ENCODE measurements around the gene KRTAP10-9. TPM values are rescaled to one million over a fixed set of nuclear protein-coding genes. Genes with fewer than 3 reads are reported as not detected.

KRTAP10-9 gene
- total and polyA plus RNA-seq, 2 of the 8 experiments (the other 6 are each of a cell fraction or from before 2014, with no cell fraction given) = not detected

DNA sequence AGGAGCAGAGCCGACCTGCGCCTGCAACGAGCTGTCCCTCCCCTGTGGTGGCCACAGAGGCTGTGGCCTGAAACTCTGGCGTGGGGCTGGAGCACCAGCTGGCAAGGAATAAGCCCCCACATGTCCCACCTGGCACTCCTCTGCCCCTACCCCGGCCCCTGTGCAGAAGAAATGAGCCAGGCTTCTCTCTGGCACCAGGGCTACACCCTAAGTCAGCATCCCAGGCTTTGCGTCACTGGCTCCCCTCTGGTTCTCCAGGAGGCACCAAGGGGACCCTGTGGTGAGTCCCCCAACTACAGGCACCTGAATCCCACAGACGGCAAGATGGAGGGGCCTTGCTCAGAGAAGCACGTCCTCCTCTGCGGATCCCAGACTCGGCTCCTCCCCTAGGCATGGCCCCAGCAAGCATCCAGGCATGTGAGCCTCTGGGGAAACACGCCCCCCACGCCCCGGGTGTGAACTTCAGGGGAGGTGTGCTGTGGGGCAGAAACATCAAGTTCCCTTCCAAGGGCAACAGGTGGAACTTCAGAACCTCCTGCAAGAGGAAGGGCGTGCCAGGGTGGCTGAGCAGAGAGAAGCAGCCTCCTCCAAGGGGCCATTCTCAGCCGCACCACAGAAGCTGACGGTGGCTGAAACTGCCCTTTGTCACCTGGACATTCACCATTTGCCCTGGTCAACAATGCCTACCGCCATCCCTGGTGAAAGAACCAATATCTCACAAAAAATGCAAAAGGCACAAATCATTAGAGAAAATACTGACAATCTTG, 23.6 kb upstream of the KRTAP10-9 start:
- Histone ChIP-seq H3K23ac (ENCODE audit: insufficient read length) (no peak overlapping the region), H3K4me2 (ENCODE audit: insufficient read depth in 1 of 2, low read depth in 2 of 2, low read length in 2 of 2) (no peak overlapping the region), H3K4ac (replicated peaks; ENCODE audit: insufficient read length, low read depth, low read length) (no peak overlapping the region), H2AK5ac (ENCODE audit: low read depth, low read length) (no peak overlapping the region), H2AFZ (ENCODE audit: low read length) (no peak overlapping the region), H2BK120ac (replicated peaks; ENCODE audit: low read depth, low read length) (no peak overlapping the region), H4K20me1 (replicated peaks in 1 of 2; ENCODE audit: control insufficient read depth in 1 of 2, insufficient read depth in 2 of 2, low read length in 2 of 2) (no peaks in the 10 kb centered on the region), H3K36me3 (ENCODE audit: control insufficient read depth in 2 of 4, insufficient read depth in 4 of 4, low read length in 3 of 4) (no peaks in the 10 kb centered on the region; a peak in 1 of 8 replicates), H3K79me2 (ENCODE audit: control insufficient read depth in 1 of 2, insufficient read depth in 2 of 2, low read length in 2 of 2) (no peaks in the 10 kb centered on the region), H3K4me3 (ENCODE audit: extremely low read depth in 1 of 4, insufficient read depth in 2 of 4, low read depth in 3 of 4, low read length in 4 of 4) (no peak overlapping the region), H3K79me1 (ENCODE audit: low read depth, low read length) (no peaks in the 10 kb centered on the region), H4K91ac (replicated peaks; ENCODE audit: insufficient read length, low read length) (peak overlapping the region; percentile 22), H3K9me3 (ENCODE audit: insufficient read depth in 2 of 2, low read depth in 1 of 2, low read length in 1 of 2) (peaks cover 0 to 5% of the 10 kb centered on the region in 2 experiments; a peak in 1 of 4 replicates), H3K4me1 (replicated peaks in 1 of 4; ENCODE audit: control insufficient read depth in 3 of 4, insufficient read depth in 4 of 4, low read length in 3 of 4) (peaks cover 0 to 2% (median 0%) of the 10 kb centered on the region in 4 experiments; a peak in 4 of 7 replicates), H4K8ac (ENCODE audit: extremely low read depth, insufficient read depth, low read length) (no peak overlapping the region; the same call in 1 of the 2 replicates), H2BK20ac (ENCODE audit: low read length) (no peak overlapping the region), H3K14ac (ENCODE audit: insufficient read length) (no peak overlapping the region), H3K23me2 (ENCODE audit: low read depth, low read length) (0 out of 2 replicates have a peak, but pooled peaks cover 2% of the 10 kb centered on the region), H2BK5ac (ENCODE audit: low read depth, low read length) (no peak overlapping the region), H4K5ac (ENCODE audit: insufficient read length, low read depth, low read length) (no peak overlapping the region), H3K18ac (ENCODE audit: extremely low read depth, low read length) (no peak overlapping the region), H3K9ac (replicated peaks in 1 of 4; ENCODE audit: extremely low read depth in 1 of 4, low read depth in 3 of 4, low read length in 3 of 4) (no peak overlapping the region), H2BK12ac (ENCODE audit: low read depth, low read length) (peak overlapping the region; percentile 60; the same call in 1 of the 2 replicates), H3K27ac (ENCODE audit: low read depth, low read length) (no peak overlapping the region), H3K56ac (replicated peaks; ENCODE audit: insufficient read length, low read depth, low read length) (no peak overlapping the region), H2BK15ac (ENCODE audit: low read length) (0 out of 2 replicates have a peak overlapping the region, but pooled peaks have one; percentile 29), H3K27me3 (replicated peaks in 1 of 4; ENCODE audit: control insufficient read depth in 3 of 4, extremely low read depth in 1 of 4, insufficient read depth in 3 of 4, low read length in 3 of 4) (no peaks in the 10 kb centered on the region)
- ChIA-PET CTCF (ENCODE audit: partially characterized antibody) (interaction anchor here (1.0 to 1.5 kb wide), 2 partner anchors 10 to 11 kb away, joined by 3 to 4 read pairs; partner anchors contain the start of gene KRTAP10-6), POLR2A (ENCODE audit: partially characterized antibody) (interaction anchor here (1.2 kb wide), 1 partner anchor 52 kb away, joined by 3 read pairs; the partner anchor contains the start of gene KRTAP10-2)
- DNase-seq (ENCODE audit: low read depth in 1 of 2, low spot score in 2 of 2) = peak in 1 of 2 experiments; percentile 39
- FAIRE-seq = no peak
- WGBS, 2 experiments (ENCODE audit: extremely low coverage in 1 of 2, insufficient coverage in 1 of 2, insufficient read length in 1 of 2, insufficient replicate concordance in 2 of 2, low coverage in 1 of 2, low lambda C conversion rate in 2 of 2, missing lambda C conversion rate in 1 of 2) = 69% methylated on average over 17 of the region's 17 CpGs; no CpG with 5 or more reads in 1 of the 2 experiments
- no peak for TF ChIP-seq KDM4A (IDR thresholded peaks at IDR 0.05; ENCODE audit: low read depth, low read length, severe bottlenecking)
- TF ChIP-seq RFX5 (IDR thresholded peaks at IDR 0.05; ENCODE audit: borderline replicate concordance, low read depth, low read length) = no peak
- TF ChIP-seq CBX5 (IDR thresholded peaks at IDR 0.05; ENCODE audit: low read depth, low read length) = no peak
- TF ChIP-seq, protein P1, sequence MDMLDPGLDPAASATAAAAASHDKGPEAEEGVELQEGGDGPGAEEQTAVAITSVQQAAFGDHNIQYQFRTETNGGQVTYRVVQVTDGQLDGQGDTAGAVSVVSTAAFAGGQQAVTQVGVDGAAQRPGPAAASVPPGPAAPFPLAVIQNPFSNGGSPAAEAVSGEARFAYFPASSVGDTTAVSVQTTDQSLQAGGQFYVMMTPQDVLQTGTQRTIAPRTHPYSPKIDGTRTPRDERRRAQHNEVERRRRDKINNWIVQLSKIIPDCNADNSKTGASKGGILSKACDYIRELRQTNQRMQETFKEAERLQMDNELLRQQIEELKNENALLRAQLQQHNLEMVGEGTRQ (IDR thresholded peaks at IDR 0.05; ENCODE audit: low read length) = no peak
- TF ChIP-seq BRCA1 (IDR thresholded peaks at IDR 0.05; ENCODE audit: low read depth, low read length) = no peak
- no peak for TF ChIP-seq SIN3A (conservative IDR thresholded peaks at IDR 0.05 in 1 of 2, IDR thresholded peaks at IDR 0.05 in 1 of 2; ENCODE audit: low read depth in 1 of 2, low read length in 2 of 2)
- no peak for TF ChIP-seq BACH1 (IDR thresholded peaks at IDR 0.05; ENCODE audit: low read length)
- TF ChIP-seq FOSL1 (IDR thresholded peaks at IDR 0.05; ENCODE audit: insufficient read depth, low read depth, low read length) = no peak
- TF ChIP-seq RXRA (IDR thresholded peaks at IDR 0.05; ENCODE audit: insufficient read depth, low read depth, low read length) = no peak

Measured in H1 (cell line).